Transverse colon (tissue), 4 donors: ENCODE results near the gene MRPL53. TPM values are rescaled to one million over a fixed set of nuclear protein-coding genes. Genes with fewer than 3 reads are reported as not detected.

Experiments used
- DNase-seq: peaks from one replicate; pipeline ENCODE4 v3.0.0-alpha.2; 2019
- H3K27ac ChIP-seq, 4 donors: fragments of 200-600 bp; sonication (generic); 2 replicates each; pipeline ENCODE4 v1.5.1; 2016 to 2018; ENCODE audit warnings: inconsistent platforms in 4 of 4
- H3K27me3 ChIP-seq: fragments of 200-600 bp; sonication (generic); 2 replicates; pipeline ENCODE4 v1.5.1; 2017; ENCODE audit warnings: inconsistent platforms
- H3K36me3 ChIP-seq, 4 donors: fragments of 200-600 bp; sonication (generic); 2 replicates each; pipeline ENCODE4 v1.5.1; 2017 to 2019; ENCODE audit warnings: inconsistent platforms in 4 of 4
- H3K4me1 ChIP-seq, 4 donors: fragments of 200-600 bp; sonication (generic); 2 replicates each; pipeline ENCODE4 v1.5.1; 2017 to 2020; ENCODE audit warnings: inconsistent platforms in 4 of 4
- H3K4me3 ChIP-seq, 4 donors: fragments of 200-600 bp; sonication (generic); 1 replicate in 1 of 4; 2 replicates in 3 of 4; pipeline versions ENCODE4 v1.5.1 to v1.6.1; 2017 to 2019; ENCODE audit warnings: inconsistent platforms in 4 of 4
- H3K9me3 ChIP-seq, 2 donors: fragments of 200-600 bp; sonication (generic); 2 replicates each; pipeline ENCODE4 v1.5.1; 2017 to 2019; ENCODE audit warnings: inconsistent platforms in 2 of 2
- EP300 ChIP-seq: sonication (generic); formaldehyde crosslinking; IDR thresholded peaks from one replicate; pipeline ENCODE4 v1.6.1; 2017; ENCODE audit warnings: antibody characterized with exemption, low read depth
- POLR2A ChIP-seq: fragments of 450-650 bp; IDR thresholded peaks from one replicate; pipeline ENCODE4 v1.6.1; 2016; ENCODE audit warnings: antibody characterized with exemption, mild to moderate bottlenecking, moderate library complexity
- POLR2AphosphoS5 ChIP-seq, 3 donors: sonication (generic); formaldehyde crosslinking; IDR thresholded peaks; one replicate each; pipeline ENCODE4 v1.6.1; 2016; ENCODE audit warnings: antibody characterized with exemption in 3 of 3
- WGBS, 2 donors: methylation state at CpG; one replicate each; pipeline ENCODE4 v1.1.5; 2018; ENCODE audit warnings: low coverage in 1 of 2; 5-methylcytosine and 5-hydroxymethylcytosine counted together
- in situ Hi-C, 4 donors: fragments of 200-750 bp; cut with MboI; loops; one replicate each; pipeline versions ENCODE4 v1.15.0 to v1.15.1; 2017; ENCODE audit warnings: low sequenced_read_pairs in 3 of 4, low pct_ligation_motif_present in 1 of 4, low pct_unique_long_range_greater_than_20kb in 1 of 4
- intact Hi-C: fragments of 100-400 bp; cut with DNase I; formaldehyde crosslinking; loops from one replicate; pipeline ENCODE4 v1.15.1; 2023; ENCODE audit warnings: low total_unique reads
- total RNA-seq, 4 donors: library from RNA; depleted of rRNA; stranded (reverse); fragments of >200 nt; gene quantifications; one replicate each; pipeline ENCODE4 v1.1.0, GENCODE V29; 2016
- TF ChIP-seq, protein P1 (sequence below), 5 experiments: fragments of 200-600 bp in 3 of 5; fragments of 450-650 bp in 2 of 5; sonication (generic) in 3 of 5; IDR thresholded peaks; 1 replicate in 2 of 5; 2 replicates in 3 of 5; pipeline ENCODE4 v1.5.1; 2016 to 2017; ENCODE audit warnings: antibody characterized with exemption in 5 of 5, inconsistent platforms in 3 of 5, mild to moderate bottlenecking in 2 of 5, moderate library complexity in 1 of 5

MRPL53 gene
- total RNA-seq, 4 donors from 2014 or later: 23.2 to 170 (median 26.3) TPM

- WGBS, 2 donors: 0 to 2% methylated on average over 2 to 47 of the region's 56 CpGs
- TF ChIP-seq POLR2A: peak; percentile 75
- peak; percentile 42 to 82 (median 78) for TF ChIP-seq POLR2AphosphoS5 (IDR thresholded peaks at IDR 0.05)
- TF ChIP-seq EP300: no peak
- TF ChIP-seq, protein P1, sequence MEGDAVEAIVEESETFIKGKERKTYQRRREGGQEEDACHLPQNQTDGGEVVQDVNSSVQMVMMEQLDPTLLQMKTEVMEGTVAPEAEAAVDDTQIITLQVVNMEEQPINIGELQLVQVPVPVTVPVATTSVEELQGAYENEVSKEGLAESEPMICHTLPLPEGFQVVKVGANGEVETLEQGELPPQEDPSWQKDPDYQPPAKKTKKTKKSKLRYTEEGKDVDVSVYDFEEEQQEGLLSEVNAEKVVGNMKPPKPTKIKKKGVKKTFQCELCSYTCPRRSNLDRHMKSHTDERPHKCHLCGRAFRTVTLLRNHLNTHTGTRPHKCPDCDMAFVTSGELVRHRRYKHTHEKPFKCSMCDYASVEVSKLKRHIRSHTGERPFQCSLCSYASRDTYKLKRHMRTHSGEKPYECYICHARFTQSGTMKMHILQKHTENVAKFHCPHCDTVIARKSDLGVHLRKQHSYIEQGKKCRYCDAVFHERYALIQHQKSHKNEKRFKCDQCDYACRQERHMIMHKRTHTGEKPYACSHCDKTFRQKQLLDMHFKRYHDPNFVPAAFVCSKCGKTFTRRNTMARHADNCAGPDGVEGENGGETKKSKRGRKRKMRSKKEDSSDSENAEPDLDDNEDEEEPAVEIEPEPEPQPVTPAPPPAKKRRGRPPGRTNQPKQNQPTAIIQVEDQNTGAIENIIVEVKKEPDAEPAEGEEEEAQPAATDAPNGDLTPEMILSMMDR (IDR thresholded peaks at IDR 0.05): peak; percentile 12 to 50 (median 25)
- Histone ChIP-seq H3K36me3 (no peaks in the 10 kb centered on the region), H3K27ac (peak within 1 kb of the TSS; percentile 90 to 98 (median 92)), H3K4me3 (peak within 1 kb of the TSS; percentile 44 to 81 (median 67)), H3K27me3 (peaks cover 41% of the 10 kb centered on the region), H3K9me3 (no peaks in the 10 kb centered on the region), H3K4me1 (peaks cover 12 to 44% (median 36%) of the 10 kb centered on the region in 4 donors)
- intact Hi-C loops (loop anchor here (2.0 kb wide), 1 partner anchor 23 kb away; no protein-coding TSS in a partner anchor), in situ Hi-C loops (no loop called here)
- DNase-seq: peak; percentile 100
These were observed 34.9 kb upstream of the MRPL53 start, which contains the start of gene PCGF1 for GRCh38 chr2:74507145-74507925. Gene PCGF1 (minus strand): TSS chr2:74507695. CDS start chr2:74507668, 27 bp downstream.

DNA sequence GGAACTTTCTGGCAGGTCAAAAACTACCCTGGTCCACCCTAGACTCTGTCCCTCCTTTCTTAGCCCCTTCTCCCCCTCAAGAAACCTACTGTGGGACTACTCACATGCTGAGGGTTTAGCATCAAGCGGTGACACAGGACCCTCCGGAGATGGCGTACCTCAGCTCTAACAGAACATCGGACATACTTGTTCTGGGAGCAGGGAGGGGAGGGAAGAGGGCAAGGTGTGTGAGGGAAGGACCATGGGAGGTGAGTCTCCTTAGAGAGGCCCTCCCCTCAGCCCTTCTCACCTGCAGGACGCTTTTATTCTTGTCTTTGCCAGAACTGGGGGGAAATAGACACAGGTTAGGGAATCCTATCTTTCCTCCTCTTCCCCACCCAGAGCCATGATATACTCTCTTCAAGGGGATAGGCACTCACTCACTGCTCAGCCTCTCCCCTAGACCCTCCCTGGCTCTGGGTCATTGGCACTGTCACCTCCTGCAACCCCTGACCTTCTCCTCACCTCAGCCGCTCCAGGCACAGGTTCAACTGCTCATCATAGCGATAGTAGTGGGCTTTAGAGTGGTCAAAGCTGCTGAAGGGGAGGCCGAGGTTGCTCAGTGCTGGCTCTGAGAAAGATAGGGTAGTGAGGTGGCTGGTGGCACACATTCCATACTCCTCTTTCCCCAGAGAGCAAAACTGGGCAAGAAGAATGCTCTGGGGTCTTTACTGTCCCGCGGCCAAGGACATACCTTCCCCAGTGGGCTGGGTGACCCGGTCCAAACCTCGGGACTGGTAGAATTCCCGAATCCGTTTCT, 33.2 kb upstream of the MRPL53 start:
- Histone ChIP-seq H3K36me3 (no peaks in the 10 kb centered on the region), H3K27ac (no peak overlapping the region), H3K4me1 (peaks cover 12 to 53% (median 37%) of the 10 kb centered on the region in 4 donors), H3K9me3 (no peaks in the 10 kb centered on the region), H3K27me3 (peaks cover 33% of the 10 kb centered on the region), H3K4me3 (peak overlapping the region in 1 of 4 donors; percentile 68)
- in situ Hi-C loops: no loop called here
- TF ChIP-seq, protein P1 (IDR thresholded peaks at IDR 0.05): no peak
- TF ChIP-seq POLR2AphosphoS5 (IDR thresholded peaks at IDR 0.05) (no peak), POLR2A (no peak), EP300 (no peak)
- DNase-seq: no peak
- 96 to 100% methylated on average over 4 to 14 of the region's 14 CpGs for WGBS, 2 donors
- intact Hi-C loops: loop anchor here (2.0 kb wide), 1 partner anchor 21 kb away; no protein-coding TSS in a partner anchor

DNA sequence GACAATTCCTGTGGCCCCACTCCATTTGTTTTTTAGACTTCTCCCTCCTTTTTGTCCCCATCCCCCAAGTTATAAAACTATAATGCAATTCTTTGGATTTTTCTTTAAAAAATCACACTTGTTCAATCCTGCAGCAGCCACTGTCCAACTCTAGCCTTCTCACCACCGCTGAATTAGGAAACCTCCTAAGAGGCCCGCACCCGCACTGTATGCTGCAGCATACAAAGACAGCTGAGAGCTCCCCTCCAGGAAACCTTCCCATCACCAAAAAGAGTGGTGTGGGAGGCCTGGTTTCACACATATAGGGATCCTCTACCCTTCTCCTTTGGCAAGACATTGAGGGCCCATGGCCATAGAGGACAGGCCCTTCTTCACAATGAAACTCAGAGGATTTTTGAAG, 32.1 kb upstream of the MRPL53 start:
- 96 to 100% methylated on average over 1 to 3 of the region's 3 CpGs for WGBS, 2 donors
- no peak for DNase-seq
- Histone ChIP-seq H3K4me1 (peaks cover 15 to 59% (median 44%) of the 10 kb centered on the region in 4 donors), H3K4me3 (peak overlapping the region in 1 of 4 donors; percentile 54), H3K36me3 (no peaks in the 10 kb centered on the region), H3K27me3 (peaks cover 33% of the 10 kb centered on the region), H3K27ac (peak overlapping the region in 1 of 4 donors; percentile 90), H3K9me3 (no peaks in the 10 kb centered on the region)
- TF ChIP-seq POLR2AphosphoS5 (IDR thresholded peaks at IDR 0.05) (no peak), POLR2A (no peak), EP300 (no peak)
- TF ChIP-seq, protein P1 (IDR thresholded peaks at IDR 0.05): no peak
- in situ Hi-C loops: loop anchor here in 1 of 4 donors (5.0 kb wide), 1 partner anchor 73 kb away; no protein-coding TSS in a partner anchor
- intact Hi-C loops: no loop called here
